HG02571 (cell line): ENCODE measurements around the gene HSPA12A.

Experiments
- ATAC-seq: cut with Tn5 transposase; IDR thresholded peaks from one replicate; pipeline ENCODE4 v1.9.1; 2021; ENCODE audit warnings: mild to moderate bottlenecking, moderate library complexity; ENCODE audit not compliant: unreplicated experiment

The HSPA12A gene

DNA sequence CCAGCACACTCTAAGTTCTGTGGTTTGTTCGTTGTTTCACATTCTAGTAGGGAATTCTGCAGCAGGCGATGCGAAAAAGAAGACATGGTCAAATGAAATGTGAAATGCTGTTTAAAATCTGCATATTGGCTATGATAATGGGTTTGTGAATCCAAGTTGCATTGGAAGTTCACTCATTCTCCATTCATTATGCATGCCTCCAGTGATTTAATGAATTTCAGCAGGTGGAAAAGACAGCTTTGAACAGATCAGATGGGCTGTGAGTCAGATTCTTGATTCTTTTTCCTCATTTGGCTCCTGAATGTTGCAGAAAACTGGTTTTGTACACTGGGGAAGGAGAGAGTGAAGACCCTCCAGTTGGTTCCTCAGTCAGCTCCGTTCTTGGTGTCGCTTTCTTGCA, 69.5 kb downstream of the HSPA12A start:
- no peak for ATAC-seq

GRCh38 chr10:116671274-116671926, 71.0 kb downstream of the HSPA12A start:
- ATAC-seq = no peak

DNA sequence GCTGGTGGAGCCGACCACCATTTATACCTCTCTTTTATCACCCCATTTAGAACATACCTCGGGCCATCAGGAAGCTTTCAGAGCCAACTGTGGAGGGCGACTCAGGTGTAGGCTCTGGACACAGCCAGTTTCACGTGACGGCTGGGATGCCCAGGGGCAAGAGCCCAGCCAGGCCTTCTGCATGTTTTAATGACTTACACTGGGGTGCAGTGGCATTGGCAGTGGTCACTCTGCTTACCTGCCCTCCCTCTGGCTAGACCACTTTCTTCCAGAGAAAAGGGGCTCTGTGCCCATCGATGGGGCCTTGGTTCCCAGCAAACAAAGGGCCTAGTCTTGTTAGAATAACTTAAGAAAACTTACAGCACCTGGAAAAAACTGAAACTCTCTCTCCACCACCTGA, 71.7 kb downstream of the HSPA12A start:
- ATAC-seq = no peak

DNA sequence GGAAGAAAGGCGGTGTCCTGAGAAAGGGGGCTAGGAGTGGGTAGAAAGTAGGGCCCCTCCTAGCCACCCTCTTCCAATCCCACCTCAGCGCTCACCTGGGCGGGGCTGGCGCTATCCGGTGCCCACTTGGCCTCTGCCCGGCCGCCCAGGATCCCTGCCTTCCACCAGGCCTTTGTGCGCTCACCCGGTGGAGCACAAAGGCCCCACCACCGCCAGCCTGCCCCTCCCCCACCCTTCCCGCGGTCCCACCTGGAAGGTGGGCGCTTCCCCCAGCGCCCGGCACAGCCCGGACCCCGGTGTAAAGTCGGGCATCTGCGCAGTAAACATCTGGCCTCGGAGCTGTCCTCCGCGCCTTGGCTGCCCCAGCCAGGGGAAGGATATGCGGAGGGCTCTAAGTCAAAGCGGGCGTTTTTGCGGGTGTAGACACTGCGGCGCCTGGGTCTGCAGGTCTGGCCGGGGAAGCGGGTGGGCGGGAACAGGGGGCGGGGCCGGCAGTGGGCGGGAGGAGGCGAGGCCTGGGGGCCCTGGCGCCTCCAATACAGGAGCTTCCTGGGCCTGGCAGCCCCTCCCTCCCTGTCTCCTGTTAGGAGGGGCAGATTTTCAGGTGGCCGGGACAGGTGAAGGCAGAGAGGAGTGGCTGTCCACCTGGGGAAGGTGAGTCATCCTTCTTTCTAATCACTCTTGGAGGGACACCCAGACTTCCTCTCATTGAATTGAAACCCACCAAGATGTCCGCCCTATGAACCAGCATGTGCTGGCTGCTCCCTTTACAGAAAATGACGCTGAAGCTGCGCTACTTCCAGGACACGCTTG, 72.3 kb downstream of the HSPA12A start:
- no peak for ATAC-seq

DNA sequence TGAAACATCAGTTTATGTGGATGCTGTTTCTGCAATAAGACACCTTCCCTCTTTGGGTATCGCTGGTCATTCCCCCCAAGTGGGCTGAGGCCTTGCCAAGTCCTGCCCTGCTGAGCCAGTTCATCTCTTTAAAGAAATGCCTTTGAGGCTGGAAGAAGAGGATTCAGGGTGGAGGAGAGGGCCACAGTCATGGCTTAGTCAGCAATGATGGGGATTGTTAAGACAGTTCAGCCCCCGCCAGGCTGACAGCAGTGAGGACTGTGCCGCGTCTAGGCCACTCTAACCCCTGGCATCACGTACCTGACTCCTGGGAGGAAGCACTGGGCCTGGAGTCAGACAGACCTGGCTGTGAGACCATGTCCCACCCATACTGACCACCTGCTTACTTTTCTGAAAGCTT, 73.3 kb downstream of the HSPA12A start:
- no peak for ATAC-seq

DNA sequence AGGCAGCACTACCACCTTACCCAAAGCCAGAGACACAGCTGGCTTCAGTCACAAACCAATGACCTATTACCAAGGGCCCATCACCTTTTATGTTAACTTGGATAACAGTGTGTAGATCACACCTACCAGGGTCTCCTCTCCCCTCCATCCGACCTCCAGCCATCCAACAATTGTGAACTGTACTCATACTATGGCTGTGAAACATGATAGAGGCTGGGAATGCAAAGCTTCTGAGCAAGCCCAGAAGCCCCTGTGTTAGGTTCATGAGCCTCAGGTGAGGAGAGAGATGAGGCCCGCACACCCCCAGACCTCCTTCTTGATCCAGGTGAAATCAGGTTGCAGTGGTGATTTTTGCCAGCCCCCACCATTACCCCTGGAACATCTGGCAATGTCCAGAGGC, 73.9 kb downstream of the HSPA12A start:
- ATAC-seq = no peak

DNA sequence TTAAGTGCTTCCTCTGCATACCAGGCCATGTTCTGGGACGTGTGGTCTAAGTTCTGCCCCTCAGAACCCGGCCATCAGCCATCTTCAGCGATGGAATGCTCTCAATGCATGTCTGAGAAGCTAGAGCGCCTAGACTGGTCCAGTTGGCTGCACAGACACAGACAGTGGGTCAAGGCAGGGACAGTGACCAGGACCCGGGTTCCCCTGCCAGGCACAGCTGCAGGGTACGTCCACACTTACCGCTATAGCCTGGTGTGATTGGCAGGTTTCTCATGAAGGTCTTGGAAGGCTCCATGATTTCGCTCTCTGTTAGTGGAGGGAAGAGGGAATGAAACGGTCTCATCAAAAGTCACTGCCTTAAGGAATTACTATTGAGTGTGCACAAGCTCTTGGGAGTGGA, 74.3 kb downstream of the HSPA12A start:
- no peak for ATAC-seq

DNA sequence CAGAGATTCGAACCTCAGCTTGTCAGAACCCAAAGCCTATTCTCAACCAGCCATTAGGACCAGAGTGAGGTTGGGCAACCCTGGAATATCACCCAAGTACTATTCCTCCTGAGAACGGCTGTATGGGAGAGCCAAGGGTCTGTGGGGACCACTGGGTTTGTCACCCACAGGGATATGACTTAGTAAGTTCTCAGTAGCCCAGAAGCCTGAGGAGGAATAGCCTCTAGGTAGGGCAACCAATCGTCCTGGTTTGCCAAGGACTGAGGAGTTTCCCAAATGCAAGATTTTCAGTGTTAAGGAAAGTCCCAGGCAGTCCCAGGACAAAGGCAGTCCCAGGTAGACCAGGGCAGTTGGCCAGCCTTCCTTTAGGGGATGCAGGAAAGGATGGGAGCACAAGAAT, 74.9 kb downstream of the HSPA12A start:
- ATAC-seq = no peak

GRCh38 chr10:116665541-116666125, 76.7 kb downstream of the HSPA12A start:
- ATAC-seq = no peak

- ATAC-seq = no peak
Observed at GRCh38 chr10:116664631-116665030, 77.7 kb downstream of the HSPA12A start.

DNA sequence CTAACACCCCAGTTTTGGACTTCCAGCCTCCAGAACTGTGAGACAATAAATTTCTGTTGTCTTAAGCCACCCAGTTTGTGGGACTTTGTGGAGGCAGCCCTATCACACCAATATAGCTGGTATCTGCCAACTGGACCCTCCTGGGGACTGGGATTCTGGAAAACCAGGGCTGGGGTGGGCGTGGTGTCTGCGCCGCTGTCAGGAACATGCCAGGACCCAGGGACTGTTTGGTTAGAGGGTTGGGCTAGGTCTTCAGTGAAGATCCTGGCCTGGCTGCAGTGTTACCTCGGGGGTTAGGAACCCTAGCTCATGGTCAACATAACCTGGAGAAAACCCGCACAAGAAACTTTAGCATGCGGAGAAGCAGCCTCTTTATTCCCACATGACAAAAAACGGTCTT, 79.0 kb downstream of the HSPA12A start:
- no peak for ATAC-seq

- no peak for ATAC-seq
Observed at GRCh38 chr10:116660860-116661259, 81.5 kb downstream of the HSPA12A start.

- ATAC-seq = no peak
Observed at GRCh38 chr10:116659049-116659670, 83.2 kb downstream of the HSPA12A start.

- no peak for ATAC-seq
Observed at GRCh38 chr10:116657863-116658551, 84.4 kb downstream of the HSPA12A start.

DNA sequence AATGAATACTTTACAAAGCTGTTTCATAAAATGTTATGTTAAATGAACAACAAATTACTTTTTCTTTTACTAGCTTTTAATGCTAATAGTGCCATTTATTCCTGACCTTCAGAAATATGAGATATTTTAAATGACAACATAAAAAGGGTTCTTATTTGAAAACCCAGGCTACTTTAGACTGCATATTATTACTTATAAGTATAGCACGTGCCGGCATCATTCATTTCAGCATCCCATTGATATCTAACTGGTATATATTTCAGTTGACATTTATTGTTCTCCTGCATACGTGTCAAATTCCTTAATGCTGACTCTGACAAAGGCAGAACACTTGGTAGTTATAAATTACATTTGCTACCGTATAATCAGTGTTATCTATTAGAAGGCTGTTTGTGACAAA, 86.3 kb downstream of the HSPA12A start:
- no peak for ATAC-seq

DNA sequence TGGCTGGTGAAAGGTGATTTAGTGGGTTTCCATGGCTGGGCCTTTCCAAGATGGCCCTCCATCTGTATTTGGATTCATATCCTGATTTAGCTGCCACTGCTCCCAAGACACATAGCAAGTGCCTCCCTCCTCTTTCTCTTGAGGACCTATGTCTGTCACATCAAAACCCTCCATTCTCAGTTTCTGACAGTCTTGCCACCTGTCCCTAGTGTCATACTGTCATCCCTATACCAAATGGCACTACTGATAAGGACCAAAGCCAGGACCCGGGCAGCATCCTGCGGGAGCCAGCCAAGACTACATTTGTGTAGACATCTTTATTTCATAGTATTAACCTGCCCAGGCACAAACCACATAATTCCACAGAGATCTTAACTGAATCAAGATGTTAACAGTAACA, 86.8 kb downstream of the HSPA12A start:
- ATAC-seq = no peak

GRCh38 chr10:116654816-116655215, 87.5 kb downstream of the HSPA12A start:
- ATAC-seq = no peak

- no peak for ATAC-seq
Observed at GRCh38 chr10:116653885-116654284, 88.5 kb downstream of the HSPA12A start.

- no peak for ATAC-seq
Observed at GRCh38 chr10:116648903-116649302, 93.5 kb downstream of the HSPA12A start.

DNA sequence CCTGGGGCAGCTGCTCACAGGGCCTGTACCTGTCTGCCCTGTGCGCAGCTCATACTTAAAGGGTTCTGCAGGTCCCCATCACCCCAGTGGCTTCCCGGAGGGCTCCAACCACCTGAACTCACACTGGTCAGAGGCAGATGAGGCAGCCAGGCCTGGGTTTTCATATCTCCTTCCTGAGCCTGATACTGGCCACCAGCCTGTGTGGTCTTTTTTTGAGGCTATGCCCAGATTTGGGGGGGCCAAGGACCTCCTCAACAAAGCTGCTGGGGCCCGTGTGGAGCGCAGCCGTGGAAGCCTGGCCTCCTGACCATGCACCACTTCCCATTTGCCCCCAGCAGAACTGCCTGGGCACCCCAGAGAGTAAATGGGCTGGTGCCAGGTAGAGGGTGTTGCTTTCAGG, 95.9 kb downstream of the HSPA12A start:
- no peak for ATAC-seq

DNA sequence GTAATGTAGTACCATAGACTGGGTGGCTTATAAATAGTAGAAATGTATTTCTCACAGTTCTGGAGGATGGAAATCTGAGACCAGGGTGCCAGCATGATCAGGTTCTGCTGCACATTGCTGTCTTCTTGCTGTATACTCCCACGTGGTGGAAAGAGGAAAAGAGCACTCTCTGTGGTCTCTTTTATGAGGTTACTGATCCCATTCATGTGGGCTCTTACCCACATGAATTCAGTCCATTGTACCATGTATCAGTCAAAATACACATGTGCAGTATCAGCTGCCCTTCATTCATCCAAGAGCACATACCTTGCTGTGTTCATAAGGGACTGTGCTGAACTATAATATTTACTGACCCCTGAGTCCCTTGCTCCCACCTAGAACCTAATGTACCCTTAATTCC, 104.5 kb downstream of the HSPA12A start:
- no peak for ATAC-seq
